AG09309 (cell line): ENCODE data around the gene ST6GALNAC6.

ENCODE experiments used
- DNase-seq: peaks from one replicate; pipeline ENCODE4 v3.0.0-alpha.2; 2010; ENCODE audit warnings: low read depth
- H3K4me3 ChIP-seq: 2 replicates; pipeline ENCODE4 v1.5.1; 2011; ENCODE audit warnings: mild to moderate bottlenecking, low read depth, low read length, moderate library complexity; ENCODE audit not compliant: control insufficient read depth
- TF ChIP-seq, protein P1 (sequence below): IDR thresholded peaks from 2 replicates; pipeline ENCODE4 v1.5.1; 2011; ENCODE audit warnings: mild to moderate bottlenecking, low read depth, low read length, inconsistent platforms; ENCODE audit not compliant: insufficient read depth, control insufficient read depth; ENCODE audit errors: missing control alignments

The ST6GALNAC6 gene

DNA sequence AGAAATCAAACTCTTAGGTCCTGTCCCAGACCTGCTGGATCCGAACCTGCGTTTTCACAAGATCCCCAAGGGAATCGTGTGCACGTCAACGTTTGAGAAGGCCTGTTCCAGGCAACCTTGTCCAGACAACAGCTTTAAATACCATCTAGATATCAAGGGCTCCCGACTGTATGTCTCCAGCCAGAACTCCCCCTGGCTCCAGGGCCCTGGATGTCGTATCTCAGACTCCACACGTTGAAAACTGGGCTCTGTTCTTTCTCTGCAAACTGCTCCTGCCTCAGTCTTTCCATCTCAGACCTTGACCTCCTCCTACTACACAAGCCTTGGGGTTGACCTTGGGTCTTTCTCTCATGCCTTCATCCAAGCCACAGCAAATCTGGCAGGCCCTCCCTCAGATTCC, 39.1 kb downstream of the ST6GALNAC6 start:
- TF ChIP-seq, protein P1, sequence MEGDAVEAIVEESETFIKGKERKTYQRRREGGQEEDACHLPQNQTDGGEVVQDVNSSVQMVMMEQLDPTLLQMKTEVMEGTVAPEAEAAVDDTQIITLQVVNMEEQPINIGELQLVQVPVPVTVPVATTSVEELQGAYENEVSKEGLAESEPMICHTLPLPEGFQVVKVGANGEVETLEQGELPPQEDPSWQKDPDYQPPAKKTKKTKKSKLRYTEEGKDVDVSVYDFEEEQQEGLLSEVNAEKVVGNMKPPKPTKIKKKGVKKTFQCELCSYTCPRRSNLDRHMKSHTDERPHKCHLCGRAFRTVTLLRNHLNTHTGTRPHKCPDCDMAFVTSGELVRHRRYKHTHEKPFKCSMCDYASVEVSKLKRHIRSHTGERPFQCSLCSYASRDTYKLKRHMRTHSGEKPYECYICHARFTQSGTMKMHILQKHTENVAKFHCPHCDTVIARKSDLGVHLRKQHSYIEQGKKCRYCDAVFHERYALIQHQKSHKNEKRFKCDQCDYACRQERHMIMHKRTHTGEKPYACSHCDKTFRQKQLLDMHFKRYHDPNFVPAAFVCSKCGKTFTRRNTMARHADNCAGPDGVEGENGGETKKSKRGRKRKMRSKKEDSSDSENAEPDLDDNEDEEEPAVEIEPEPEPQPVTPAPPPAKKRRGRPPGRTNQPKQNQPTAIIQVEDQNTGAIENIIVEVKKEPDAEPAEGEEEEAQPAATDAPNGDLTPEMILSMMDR: no peak
- H3K4me3 ChIP-seq: no peak overlapping the region
- no peak for DNase-seq

DNA sequence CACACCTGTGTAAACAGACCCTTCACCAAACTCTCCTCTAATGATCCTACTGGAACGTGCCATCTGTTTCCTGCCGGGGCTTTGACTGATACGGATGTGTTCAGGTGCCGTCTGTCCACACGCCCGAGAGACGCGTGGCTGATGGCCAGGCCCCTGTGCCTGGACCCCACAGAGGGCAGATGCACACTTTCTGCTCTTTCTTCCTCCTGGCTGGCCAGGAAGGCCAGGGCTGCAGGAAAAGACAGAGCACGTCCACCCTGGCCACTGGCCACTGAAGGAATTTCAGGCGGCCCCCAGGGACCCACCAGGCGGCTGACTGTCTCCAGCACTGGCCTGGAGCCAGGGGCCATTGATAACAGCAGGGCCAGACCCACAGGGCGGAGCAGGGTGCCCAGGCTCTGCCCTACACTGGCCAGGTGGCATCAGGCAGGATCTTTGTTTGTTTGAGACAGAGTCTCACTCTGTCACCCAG, 41.3 kb downstream of the ST6GALNAC6 start:
- DNase-seq: no peak
- TF ChIP-seq, protein P1: no peak
- H3K4me3 ChIP-seq: no peak overlapping the region

DNA sequence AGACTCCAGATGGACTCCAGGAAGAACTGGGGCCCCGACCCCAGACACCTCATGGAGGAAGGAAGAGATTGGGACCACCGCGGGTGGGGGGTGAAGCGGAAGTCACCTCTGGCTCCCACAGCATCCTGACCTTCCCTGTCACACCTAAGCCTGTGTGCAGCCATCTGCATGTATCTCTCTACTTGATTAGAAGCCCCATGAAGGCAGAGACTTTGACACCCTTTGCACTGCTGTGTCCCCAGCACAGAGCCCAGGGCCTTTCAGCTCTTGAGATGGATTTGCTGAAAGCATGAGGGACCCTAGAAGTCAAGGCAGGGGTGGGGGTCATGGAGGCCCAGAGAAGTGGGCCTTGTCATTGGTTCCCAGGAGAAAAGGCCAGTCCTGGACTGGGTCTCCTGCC, 42.1 kb downstream of the ST6GALNAC6 start:
- no peak for DNase-seq
- TF ChIP-seq, protein P1: no peak
- H3K4me3 ChIP-seq: no peak overlapping the region

DNA sequence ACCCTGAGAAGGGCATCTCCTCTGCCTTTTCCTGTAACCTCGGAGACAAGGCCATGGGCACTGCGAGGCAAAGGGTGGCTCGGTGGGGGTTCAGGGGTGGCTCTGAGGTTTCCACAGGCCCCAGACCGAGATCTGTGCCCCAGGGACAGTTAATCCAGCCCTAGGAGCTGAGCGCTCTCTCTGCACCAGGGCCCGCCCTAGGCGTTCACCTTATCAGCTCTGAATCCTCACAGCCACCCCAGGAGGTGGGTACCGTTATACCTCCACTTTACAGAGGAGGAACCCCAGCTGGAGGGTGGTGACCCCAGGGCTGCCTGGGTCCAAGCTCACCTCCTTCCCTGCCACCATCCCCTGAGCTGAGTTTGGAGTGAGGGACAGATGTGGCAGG, 42.7 kb downstream of the ST6GALNAC6 start:
- H3K4me3 ChIP-seq: no peak overlapping the region
- no peak for DNase-seq
- TF ChIP-seq, protein P1: no peak

DNA sequence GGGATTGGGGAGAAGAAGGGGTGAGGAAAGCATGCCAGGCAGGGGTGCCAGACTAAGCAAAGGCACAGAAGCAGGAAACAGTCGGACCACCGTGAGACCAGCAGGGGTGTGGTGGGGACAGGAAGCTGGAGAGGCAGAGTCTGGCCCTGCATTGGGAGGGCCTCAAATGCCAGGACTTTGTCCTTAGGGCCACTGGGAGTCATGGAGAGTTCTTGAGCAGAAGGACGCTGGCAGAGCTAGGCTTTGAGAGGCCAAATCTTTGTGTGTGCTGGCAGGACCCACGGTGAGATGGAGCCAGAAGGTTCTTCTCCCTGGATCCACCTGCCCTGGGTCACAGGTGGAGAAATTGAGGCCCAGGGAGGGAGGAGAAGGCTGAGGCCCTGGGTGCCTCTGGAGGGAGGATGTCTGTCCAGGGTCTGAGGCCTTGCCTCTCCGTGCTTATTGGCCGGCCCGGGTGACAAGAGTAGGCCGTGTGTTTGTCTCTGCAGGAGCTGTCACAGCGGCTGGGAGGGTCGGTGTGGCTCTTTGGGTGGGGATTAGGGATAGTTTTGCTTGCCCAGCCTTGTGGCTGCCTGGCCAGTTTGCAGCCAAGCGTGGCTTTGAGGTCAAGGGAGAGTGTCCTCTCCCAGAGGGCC, 43.2 kb downstream of the ST6GALNAC6 start:
- no peak for DNase-seq
- TF ChIP-seq, protein P1: no peak
- H3K4me3 ChIP-seq: no peak overlapping the region

DNA sequence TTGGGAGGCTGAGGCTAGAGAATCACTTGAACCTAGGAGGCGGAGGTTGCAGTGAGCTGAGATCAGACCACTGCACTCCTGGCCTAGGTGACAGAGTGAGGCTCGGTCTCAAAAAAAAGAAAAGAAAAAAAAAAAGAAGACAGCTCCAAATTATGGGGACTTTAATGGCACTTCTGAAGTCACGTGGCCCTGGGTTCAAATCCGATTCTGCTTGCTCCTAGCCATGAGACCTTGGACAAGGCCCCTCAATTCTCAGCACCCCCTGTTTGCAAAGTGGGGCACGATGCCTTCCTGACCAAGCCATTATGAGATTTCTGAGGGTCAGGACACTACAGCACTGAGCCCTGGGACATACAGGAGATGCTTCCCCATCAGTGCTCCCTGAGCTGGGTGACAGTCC, 43.9 kb downstream of the ST6GALNAC6 start:
- no peak for DNase-seq
- H3K4me3 ChIP-seq: no peak overlapping the region
- TF ChIP-seq, protein P1: no peak
